ENCODE data around the gene COL17A1. TPM values are rescaled to one million over a fixed set of nuclear protein-coding genes. Genes with fewer than 3 reads are reported as not detected.

COL17A1 gene
- total RNA-seq, 4 donors from 2014 or later = under 0.01 to 0.59 (median 0.22) TPM; not detected in 1

DNA sequence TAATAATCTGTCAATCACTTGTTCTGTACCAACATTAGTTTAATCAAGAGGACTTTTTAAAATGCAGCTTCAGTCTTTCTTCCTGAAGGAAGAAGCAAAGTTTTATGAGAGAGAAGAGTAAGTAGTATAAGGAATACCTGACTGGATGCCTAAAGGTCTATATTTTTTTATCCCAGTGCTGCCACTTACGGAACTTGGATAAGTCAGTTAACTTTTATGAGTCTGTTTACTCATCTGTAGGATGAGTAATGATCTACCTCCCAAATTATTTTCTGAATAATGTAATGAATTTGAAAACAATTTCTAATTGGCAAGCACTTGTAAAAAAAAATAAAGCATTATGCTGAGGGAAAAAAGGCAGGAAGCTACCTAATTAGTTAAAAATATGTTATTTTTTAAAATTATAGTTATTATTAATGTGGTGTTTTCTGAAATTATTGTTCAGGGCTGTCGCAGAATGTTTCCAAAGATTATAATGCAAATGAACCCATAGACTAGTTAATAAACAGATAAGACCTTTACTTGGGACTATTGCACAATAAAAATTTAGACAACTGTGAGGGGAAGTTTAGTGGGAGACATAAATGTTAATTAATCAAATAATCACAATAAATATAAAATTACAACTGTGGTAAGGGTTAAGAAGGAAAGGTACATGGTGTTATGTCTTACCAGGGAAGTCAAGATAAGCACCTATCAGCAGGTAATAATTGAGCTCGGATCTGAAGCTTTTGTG is 94.1 kb downstream of the COL17A1 start:
- Histone ChIP-seq H3K4me1 (peaks cover 0 to 32% (median 2%) of the 10 kb centered on the region in 4 donors), H3K36me3 (peaks cover 0 to 30% (median 0%) of the 10 kb centered on the region in 3 donors), H3K9me3 (no peaks in the 10 kb centered on the region), H3K4me3 (no peak overlapping the region), H3K27me3 (no peaks in the 10 kb centered on the region), H3K27ac (no peak overlapping the region)
- TF ChIP-seq POLR2A (IDR thresholded peaks at IDR 0.05) (no peak), EP300 (IDR thresholded peaks at IDR 0.05) (no peak)
- TF ChIP-seq, protein P1, sequence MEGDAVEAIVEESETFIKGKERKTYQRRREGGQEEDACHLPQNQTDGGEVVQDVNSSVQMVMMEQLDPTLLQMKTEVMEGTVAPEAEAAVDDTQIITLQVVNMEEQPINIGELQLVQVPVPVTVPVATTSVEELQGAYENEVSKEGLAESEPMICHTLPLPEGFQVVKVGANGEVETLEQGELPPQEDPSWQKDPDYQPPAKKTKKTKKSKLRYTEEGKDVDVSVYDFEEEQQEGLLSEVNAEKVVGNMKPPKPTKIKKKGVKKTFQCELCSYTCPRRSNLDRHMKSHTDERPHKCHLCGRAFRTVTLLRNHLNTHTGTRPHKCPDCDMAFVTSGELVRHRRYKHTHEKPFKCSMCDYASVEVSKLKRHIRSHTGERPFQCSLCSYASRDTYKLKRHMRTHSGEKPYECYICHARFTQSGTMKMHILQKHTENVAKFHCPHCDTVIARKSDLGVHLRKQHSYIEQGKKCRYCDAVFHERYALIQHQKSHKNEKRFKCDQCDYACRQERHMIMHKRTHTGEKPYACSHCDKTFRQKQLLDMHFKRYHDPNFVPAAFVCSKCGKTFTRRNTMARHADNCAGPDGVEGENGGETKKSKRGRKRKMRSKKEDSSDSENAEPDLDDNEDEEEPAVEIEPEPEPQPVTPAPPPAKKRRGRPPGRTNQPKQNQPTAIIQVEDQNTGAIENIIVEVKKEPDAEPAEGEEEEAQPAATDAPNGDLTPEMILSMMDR (IDR thresholded peaks at IDR 0.05) = no peak
- DNase-seq (ENCODE audit: low spot score in 2 of 2) = no peak
- 92 to 93% methylated on average over 3 of the region's 3 CpGs for WGBS, 2 donors

DNA sequence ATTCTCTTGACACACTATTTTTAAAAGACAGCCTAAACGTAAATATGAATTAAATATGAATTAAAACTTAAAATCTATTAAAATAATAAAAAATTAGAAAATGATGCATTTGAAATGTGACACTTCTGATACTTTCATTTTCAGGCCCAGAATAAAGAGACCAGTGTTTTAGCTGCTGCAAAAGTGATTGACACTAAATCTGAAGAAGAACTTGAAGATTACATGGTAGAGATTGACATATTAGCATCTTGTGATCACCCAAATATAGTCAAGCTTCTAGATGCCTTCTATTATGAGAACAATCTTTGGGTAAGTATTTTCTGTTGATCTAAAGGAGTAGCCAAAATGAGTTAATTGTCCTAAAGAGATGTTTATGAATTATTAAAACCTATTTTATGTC is 95.1 kb downstream of the COL17A1 start:
- H3K4me1 ChIP-seq = peaks cover 0 to 41% (median 2%) of the 10 kb centered on the region in 4 donors
- no peak for DNase-seq (ENCODE audit: low spot score in 2 of 2)
- H3K4me3 ChIP-seq = no peak overlapping the region
- no peaks in the 10 kb centered on the region for H3K9me3 ChIP-seq
- no peak for TF ChIP-seq EP300 (IDR thresholded peaks at IDR 0.05)
- TF ChIP-seq POLR2A (IDR thresholded peaks at IDR 0.05) = no peak
- TF ChIP-seq, protein P1 (IDR thresholded peaks at IDR 0.05) = no peak
- WGBS, 2 donors = 63 to 67% methylated on average over 1 of the region's 1 CpG
- H3K27me3 ChIP-seq = no peaks in the 10 kb centered on the region
- H3K27ac ChIP-seq = no peak overlapping the region
- peaks cover 0 to 25% (median 0%) of the 10 kb centered on the region in 3 donors for H3K36me3 ChIP-seq

DNA sequence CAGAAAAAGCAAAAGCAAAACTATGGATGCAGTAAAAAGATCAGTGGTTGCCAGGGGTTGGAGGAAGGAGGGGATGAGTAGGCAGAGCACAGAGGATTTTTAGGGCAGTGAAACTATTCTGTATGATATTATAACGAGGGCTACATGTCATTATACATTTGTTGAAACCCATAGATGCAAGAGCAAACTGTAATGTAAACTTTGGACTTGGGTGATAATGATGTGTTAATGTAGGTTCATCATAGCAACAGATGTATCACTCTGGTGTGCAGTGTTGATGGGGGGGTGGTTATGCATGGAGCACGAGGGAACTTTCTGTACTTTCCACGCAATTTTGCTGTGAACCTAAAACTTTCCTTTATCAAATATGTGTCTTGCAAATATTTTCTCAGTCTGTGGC is 95.6 kb downstream of the COL17A1 start:
- TF ChIP-seq EP300 (IDR thresholded peaks at IDR 0.05) = no peak
- TF ChIP-seq POLR2A (IDR thresholded peaks at IDR 0.05) = no peak
- TF ChIP-seq, protein P1 (IDR thresholded peaks at IDR 0.05) = no peak
- Histone ChIP-seq H3K27ac (no peak overlapping the region), H3K9me3 (no peaks in the 10 kb centered on the region), H3K36me3 (peaks cover 0 to 22% (median 0%) of the 10 kb centered on the region in 3 donors), H3K4me1 (peaks cover 0 to 45% (median 2%) of the 10 kb centered on the region in 4 donors), H3K27me3 (no peaks in the 10 kb centered on the region), H3K4me3 (no peak overlapping the region)
- DNase-seq (ENCODE audit: low spot score in 2 of 2) = no peak
- WGBS, 2 donors = 52 to 67% methylated on average over 3 of the region's 3 CpGs

DNA sequence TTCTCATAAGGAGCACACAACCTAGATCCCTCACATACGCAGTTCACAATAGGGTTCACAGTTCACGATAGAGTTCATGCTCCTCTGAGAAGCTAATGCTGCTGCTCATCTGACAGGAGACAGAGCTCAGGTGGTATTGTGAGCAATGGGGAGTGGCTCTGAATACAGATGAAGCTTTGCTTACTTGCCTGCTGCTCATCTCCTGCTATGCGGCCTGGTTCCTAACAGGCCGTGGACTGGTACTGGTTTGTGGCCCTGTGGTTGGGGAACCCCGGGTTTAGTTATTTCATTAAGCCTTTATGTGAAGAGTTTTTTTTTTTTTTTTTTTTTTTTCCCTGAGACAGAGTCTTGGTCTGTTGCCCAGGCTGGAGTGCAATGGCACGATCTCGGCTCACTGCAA is 99.3 kb downstream of the COL17A1 start:
- WGBS, 2 donors = 61 to 80% methylated on average over 5 to 7 of the region's 7 CpGs
- TF ChIP-seq, protein P1 (IDR thresholded peaks at IDR 0.05) = no peak
- TF ChIP-seq EP300 (IDR thresholded peaks at IDR 0.05) = no peak
- TF ChIP-seq POLR2A (IDR thresholded peaks at IDR 0.05) = no peak
- peaks cover 0 to 73% (median 5%) of the 10 kb centered on the region in 4 donors for H3K4me1 ChIP-seq

DNA sequence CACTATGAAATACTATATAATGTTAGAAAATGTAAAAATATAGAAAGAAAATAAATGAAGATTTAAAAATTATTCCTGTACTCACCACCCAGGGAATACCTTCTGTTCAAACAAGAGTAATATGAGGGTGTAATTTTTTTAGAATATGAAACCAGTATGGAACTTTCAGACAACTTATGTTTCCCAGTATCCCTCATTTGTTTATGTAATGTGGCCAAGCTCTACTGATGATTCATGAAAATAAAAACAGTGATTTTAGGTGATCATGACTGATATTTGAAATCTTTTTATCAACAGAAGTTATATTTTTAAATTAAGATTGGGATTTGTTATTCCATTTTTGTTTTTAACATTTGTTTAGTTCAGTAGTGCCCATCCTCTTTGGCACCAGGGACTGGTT is 100.0 kb downstream of the COL17A1 start:
- DNase-seq (ENCODE audit: low spot score in 2 of 2) = no peak
- peaks cover 0 to 72% (median 5%) of the 10 kb centered on the region in 4 donors for H3K4me1 ChIP-seq
- H3K36me3 ChIP-seq = no peaks in the 10 kb centered on the region
- no peak overlapping the region for H3K4me3 ChIP-seq
- no peak overlapping the region for H3K27ac ChIP-seq
- TF ChIP-seq POLR2A (IDR thresholded peaks at IDR 0.05) = no peak
- H3K27me3 ChIP-seq = no peaks in the 10 kb centered on the region
- H3K9me3 ChIP-seq = no peaks in the 10 kb centered on the region

More for the DNA sequence above, 99.3 kb downstream of the COL17A1 start:
- no peaks in the 10 kb centered on the region for H3K9me3 ChIP-seq
- no peak overlapping the region for H3K4me3 ChIP-seq
- DNase-seq (ENCODE audit: low spot score in 2 of 2) = no peak
- H3K27ac ChIP-seq = no peak overlapping the region
- H3K27me3 ChIP-seq = no peaks in the 10 kb centered on the region
- H3K36me3 ChIP-seq = no peaks in the 10 kb centered on the region
